H1 (cell line): ENCODE measurements around the gene KLHL40. TPM values are rescaled to one million over a fixed set of nuclear protein-coding genes. Genes with fewer than 3 reads are reported as not detected.

Experiments used
- ATF3 ChIP-seq: IDR thresholded peaks from 2 replicates; pipeline ENCODE4 v1.6.1; 2011; ENCODE audit warnings: low read depth, mild to moderate bottlenecking, low read length; ENCODE audit not compliant: insufficient read depth
- NRF1 ChIP-seq: IDR thresholded peaks from 2 replicates; pipeline ENCODE4 v1.6.1; 2011; ENCODE audit warnings: mild to moderate bottlenecking, low read depth, low read length, improper control_type of control experiment
- polyA plus RNA-seq, 7 experiments: library from polyadenylated mRNA; depleted of rRNA in 3 of 7; stranded (reverse) in 5 of 7; unstranded in 2 of 7; fragments of >200 nt in 5 of 7; fragments of 200-250 nt in 2 of 7; gene quantifications; 1 replicate in 5 of 7; 2 replicates in 1 of 7; 4 replicates in 1 of 7; pipeline versions ENCODE4 v1.2.1 to v1.2.3, GENCODE V29; 2011 to 2013; ENCODE audit warnings: missing spikeins in 2 of 7, mixed read lengths in 2 of 7
- total RNA-seq: library from RNA; stranded (reverse); fragmentation: NEBNext Ultra II Directional; extraction: Animal tissue kit (Norgen Biotek cat#: 25700); gene quantifications from 2 replicates; pipeline ENCODE4 v1.2.1, GENCODE V29; 2021

KLHL40 gene
- total and polyA plus RNA-seq, 2 of the 8 experiments (the other 6 are each of a cell fraction or from before 2014, with no cell fraction given): 0.02 TPM; not detected in 1

GRCh38 chr3:42709621-42710020, 24.3 kb downstream of the KLHL40 start (continued):
- no peak for TF ChIP-seq NRF1
- TF ChIP-seq ATF3: no peak
- TF ChIP-seq, all 59 proteins: peak for 0
